ENCODE measurements around the gene ZCCHC17.

DNA sequence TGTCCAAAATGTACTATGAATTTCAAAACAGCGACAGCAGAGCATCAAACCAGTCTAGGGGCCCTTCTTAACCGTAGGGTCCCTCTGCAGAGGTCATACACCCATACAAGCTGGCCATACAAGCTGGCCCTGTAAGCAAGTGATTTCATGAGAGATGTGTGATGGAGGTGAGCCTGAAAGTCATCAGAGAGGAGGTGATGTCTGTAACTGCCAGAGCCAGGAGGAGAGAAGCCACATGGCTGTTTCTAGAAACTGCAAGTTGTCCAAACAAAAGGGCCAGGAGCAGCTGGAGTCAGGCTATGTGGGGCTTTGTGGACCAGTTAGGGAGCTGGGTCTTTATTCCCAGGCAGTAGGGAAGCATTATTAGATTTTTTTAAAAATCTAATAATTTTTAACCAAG lies 101.4 kb downstream of the ZCCHC17 start:
- TF ChIP-seq POLR2A (IDR thresholded peaks at IDR 0.05), result no peak
- no peak for TF ChIP-seq CTCF (IDR thresholded peaks at IDR 0.05)
